Endothelial cell (in vitro differentiated cells): ENCODE data around the gene NOTCH3. TPM values are rescaled to one million over a fixed set of nuclear protein-coding genes. Genes with fewer than 3 reads are reported as not detected.

Experiments
- DNase-seq: peaks from one replicate; pipeline ENCODE4 v3.0.0; 2021; ENCODE audit warnings: low spot score
- H3K27ac Mint-ChIP-seq: one replicate; pipeline ENCODE4 v1.8.0; 2021; ENCODE audit warnings: mixed read lengths, inconsistent platforms; ENCODE audit not compliant: unreplicated experiment
- H3K27me3 Mint-ChIP-seq: one replicate; pipeline ENCODE4 v1.8.0; 2021; ENCODE audit warnings: mild to moderate bottlenecking, moderate library complexity, mixed read lengths, inconsistent platforms; ENCODE audit not compliant: unreplicated experiment
- H3K36me3 Mint-ChIP-seq: one replicate; pipeline ENCODE4 v1.8.0; 2021; ENCODE audit warnings: mild to moderate bottlenecking, low read depth, mixed read lengths, inconsistent platforms; ENCODE audit not compliant: unreplicated experiment
- H3K4me1 Mint-ChIP-seq: one replicate; pipeline ENCODE4 v1.8.0; 2021; ENCODE audit warnings: mild to moderate bottlenecking, mixed read lengths, inconsistent platforms; ENCODE audit not compliant: unreplicated experiment
- H3K4me3 Mint-ChIP-seq: one replicate; pipeline ENCODE4 v1.8.0; 2021; ENCODE audit warnings: mild to moderate bottlenecking, mixed read lengths, inconsistent platforms; ENCODE audit not compliant: unreplicated experiment
- H3K9me3 Mint-ChIP-seq: one replicate; pipeline ENCODE4 v1.8.0; 2021; ENCODE audit warnings: mixed read lengths, inconsistent platforms; ENCODE audit not compliant: unreplicated experiment
- CTCF ChIP-seq: fragments of 200-600 bp; sonication (generic); IDR thresholded peaks from one replicate; pipeline ENCODE4 v1.5.0; 2021; ENCODE audit warnings: antibody characterized with exemption; ENCODE audit not compliant: unreplicated experiment
- total RNA-seq: library from RNA; stranded (reverse); fragmentation: NEBNext Ultra II Directional; extraction: Animal tissue kit (Norgen Biotek cat#: 25700); gene quantifications from one replicate; pipeline ENCODE4 v1.2.1, GENCODE V29; 2021; ENCODE audit not compliant: unreplicated experiment

The NOTCH3 gene
- total RNA-seq, 1 donor from 2014 or later, result 96.8 TPM

GRCh38 chr19:15245370-15246197 is 44.8 kb upstream of the NOTCH3 start:
- H3K27ac Mint-ChIP-seq, result peak overlapping the region; percentile 61
- peaks cover 35% of the 10 kb centered on the region for H3K36me3 Mint-ChIP-seq
- peak overlapping the region; percentile 47 for H3K4me3 Mint-ChIP-seq
- no peak for TF ChIP-seq CTCF
- no peak for DNase-seq
- H3K4me1 Mint-ChIP-seq, result peaks cover 3% of the 10 kb centered on the region
- H3K9me3 Mint-ChIP-seq, result no peaks in the 10 kb centered on the region
- H3K27me3 Mint-ChIP-seq, result peaks cover 27% of the 10 kb centered on the region

GRCh38 chr19:15244808-15245207 is 44.0 kb upstream of the NOTCH3 start:
- peaks cover 38% of the 10 kb centered on the region for H3K36me3 Mint-ChIP-seq
- no peaks in the 10 kb centered on the region for H3K9me3 Mint-ChIP-seq
- H3K4me1 Mint-ChIP-seq, result peaks cover 3% of the 10 kb centered on the region
- no peak for DNase-seq
- H3K27ac Mint-ChIP-seq, result no peak overlapping the region
- peaks cover 28% of the 10 kb centered on the region for H3K27me3 Mint-ChIP-seq
- H3K4me3 Mint-ChIP-seq, result peak overlapping the region; percentile 47
- TF ChIP-seq CTCF, result no peak

GRCh38 chr19:15244106-15244803 is 43.5 kb upstream of the NOTCH3 start:
- Mint-ChIP-seq H3K9me3 (no peaks in the 10 kb centered on the region), H3K36me3 (peaks cover 40% of the 10 kb centered on the region), H3K27ac (no peak overlapping the region), H3K27me3 (peaks cover 26% of the 10 kb centered on the region), H3K4me1 (peaks cover 3% of the 10 kb centered on the region), H3K4me3 (peak overlapping the region; percentile 57)
- no peak for TF ChIP-seq CTCF
- no peak for DNase-seq

- Mint-ChIP-seq H3K27ac (peak overlapping the region; percentile 81), H3K4me1 (peaks cover 3% of the 10 kb centered on the region), H3K4me3 (peak overlapping the region; percentile 57), H3K27me3 (peaks cover 26% of the 10 kb centered on the region), H3K9me3 (no peaks in the 10 kb centered on the region), H3K36me3 (peaks cover 35% of the 10 kb centered on the region)
- no peak for TF ChIP-seq CTCF
- no peak for DNase-seq
These were observed 42.6 kb upstream of the NOTCH3 start for GRCh38 chr19:15243236-15243957.
